ENCODE measurements around the gene CATSPERZ.

CATSPERZ gene, protein sequence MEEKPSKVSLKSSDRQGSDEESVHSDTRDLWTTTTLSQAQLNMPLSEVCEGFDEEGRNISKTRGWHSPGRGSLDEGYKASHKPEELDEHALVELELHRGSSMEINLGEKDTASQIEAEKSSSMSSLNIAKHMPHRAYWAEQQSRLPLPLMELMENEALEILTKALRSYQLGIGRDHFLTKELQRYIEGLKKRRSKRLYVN

GRCh38 chr11:64299847-64300648 lies at the start of gene CATSPERZ:
CATSPERZ (plus strand) TSS chr11:64300358; CDS start chr11:64300411, 53 bp downstream.
- no peak for DNase-seq (ENCODE audit: low spot score)

DNA sequence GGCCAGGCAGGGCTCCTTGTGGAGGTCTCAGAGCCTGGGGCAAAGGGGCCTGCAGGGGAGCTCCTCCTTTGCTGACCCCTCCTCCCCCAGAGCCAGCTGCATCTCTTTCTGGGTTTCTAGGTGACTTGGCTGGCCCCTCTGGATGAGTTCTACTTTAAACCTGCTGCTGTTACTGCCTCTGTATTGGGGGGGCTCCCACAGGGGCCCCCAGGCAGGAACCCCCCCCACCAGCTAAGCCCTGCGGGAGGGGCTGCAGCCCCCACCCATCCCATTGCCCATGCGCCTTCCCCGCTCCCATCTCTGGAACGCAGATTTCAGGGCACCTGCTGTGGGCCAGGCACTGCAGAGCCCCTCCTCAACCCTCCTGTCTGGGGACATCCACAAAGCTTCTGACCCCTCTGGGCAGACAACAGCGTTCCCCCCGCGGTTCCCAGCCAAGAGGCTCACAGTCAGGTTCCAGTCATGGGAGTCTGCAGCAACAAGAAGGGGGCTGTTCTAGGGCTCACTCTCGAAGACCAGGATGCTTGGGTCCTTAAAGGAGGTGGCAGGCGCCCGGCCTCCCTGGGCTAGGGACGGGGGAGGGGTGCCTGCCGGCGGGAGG lies 49.6 kb upstream of the CATSPERZ start:
- DNase-seq (ENCODE audit: low spot score), result no peak

DNA sequence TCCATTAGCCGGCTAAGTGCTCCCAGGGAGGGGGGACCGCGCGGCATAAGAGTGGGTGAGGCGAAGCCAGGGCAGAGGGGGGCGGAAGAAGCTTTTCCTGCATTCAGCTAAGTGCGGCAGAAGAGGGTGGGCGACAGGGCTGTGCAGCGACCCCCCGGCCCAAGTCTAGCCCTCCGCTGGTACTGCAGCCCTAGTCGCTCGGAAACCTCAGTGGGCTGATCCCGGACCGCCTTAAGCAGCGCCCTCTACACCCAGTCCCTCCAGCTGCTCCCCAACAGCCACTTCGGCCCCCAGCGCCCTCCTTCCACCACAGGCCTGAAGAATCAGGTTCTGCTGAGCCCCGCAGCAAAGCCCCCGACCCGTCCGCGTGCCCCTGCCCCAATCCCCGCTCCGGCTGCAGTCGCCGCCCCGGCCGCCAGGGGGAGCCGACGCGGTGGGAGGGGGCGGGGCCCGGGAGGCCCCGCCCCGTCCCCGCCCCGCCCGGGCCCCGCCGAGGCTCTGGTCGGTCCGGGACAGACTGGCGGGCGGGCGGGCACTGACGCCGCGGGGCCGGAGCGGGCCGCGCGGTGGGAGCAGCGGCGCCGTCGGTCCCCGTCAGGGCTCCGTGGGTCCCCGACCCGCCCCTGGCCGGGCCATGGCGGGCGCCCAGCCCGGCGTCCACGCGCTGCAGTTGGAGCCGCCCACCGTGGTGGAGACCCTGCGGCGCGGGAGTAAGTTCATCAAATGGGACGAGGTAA lies 49.0 kb upstream of the CATSPERZ start, which contains the start of gene PLCB3:
PLCB3 (plus strand) TSS at position 515 of the 737 bp plus-strand sequence; CDS start at position 635, 120 bp downstream.
- DNase-seq (ENCODE audit: low spot score), result peak; percentile 66

- DNase-seq (ENCODE audit: low spot score), result no peak
Measured at GRCh38 chr11:64251753-64252002, 48.5 kb upstream of the CATSPERZ start.

DNA sequence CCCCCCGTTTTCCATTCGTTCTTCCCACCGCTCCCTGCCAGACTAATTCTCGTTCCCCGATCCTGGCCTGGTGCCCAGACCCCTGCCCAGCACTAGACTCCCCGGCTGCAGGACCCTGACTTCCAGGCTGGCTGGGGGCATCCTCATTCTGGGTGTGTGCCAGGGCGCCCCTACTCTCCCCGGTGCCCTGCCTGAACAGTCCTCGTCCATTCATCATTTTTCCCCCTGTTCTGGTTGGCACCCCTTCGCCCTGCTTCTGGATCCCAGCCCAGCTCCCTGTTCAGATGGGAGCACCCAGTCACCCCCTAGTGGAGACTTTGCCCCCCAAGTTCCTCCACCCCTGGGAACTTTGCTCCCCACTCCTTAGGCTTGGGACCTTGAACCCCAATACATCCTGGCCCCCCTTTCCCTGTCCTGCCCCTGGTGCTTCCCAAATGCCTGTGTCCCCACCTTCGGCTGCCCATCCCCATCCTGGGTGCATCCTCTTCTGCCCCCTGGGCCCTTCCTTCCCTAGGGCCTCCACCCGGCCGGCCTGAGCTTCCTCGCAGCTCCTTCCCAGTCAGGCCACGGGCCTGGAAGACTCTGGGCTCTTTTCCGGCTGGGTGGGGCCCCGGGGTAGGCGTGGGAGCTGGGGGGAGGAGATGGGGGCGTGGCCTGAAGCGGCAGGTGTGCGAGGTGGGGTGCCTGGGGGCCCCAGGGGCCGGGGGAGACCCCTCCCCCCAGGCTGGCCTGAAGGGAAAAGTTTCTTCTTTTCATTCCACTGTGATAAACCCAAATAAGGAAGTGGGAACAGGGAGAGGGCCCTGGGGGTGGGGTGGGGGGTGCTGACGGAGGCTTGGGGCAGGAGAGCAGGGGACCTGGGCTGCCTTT lies 47.9 kb upstream of the CATSPERZ start:
- DNase-seq (ENCODE audit: low spot score), result peak; percentile 63

- no peak for DNase-seq (ENCODE audit: low spot score)
Measured at GRCh38 chr11:64253043-64253442, 47.1 kb upstream of the CATSPERZ start.

DNA sequence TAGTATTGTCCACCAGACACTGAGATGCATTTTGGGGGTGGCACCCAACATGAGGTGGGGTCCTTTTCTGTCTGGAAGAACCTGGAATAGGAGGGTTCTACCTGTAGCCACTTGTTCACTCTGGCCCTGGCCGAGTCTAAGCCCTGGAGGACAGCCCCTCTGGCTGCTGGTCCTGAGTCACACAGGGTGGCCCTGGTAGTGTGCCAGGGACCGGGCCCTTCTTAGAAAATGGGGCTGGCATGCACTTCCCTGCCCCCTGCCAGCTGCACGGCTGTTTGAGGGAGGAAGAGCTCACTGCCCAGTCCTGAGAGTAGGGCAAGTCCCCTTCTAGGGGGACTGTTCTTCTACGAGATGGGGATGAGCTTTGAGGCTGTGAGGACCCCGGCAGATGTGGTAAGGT lies 46.7 kb upstream of the CATSPERZ start:
- peak; percentile 71 for DNase-seq (ENCODE audit: low spot score)

GRCh38 chr11:64254326-64254725 lies 45.8 kb upstream of the CATSPERZ start:
- no peak for DNase-seq (ENCODE audit: low spot score)

GRCh38 chr11:64255135-64256128 lies 44.7 kb upstream of the CATSPERZ start:
- no peak for DNase-seq (ENCODE audit: low spot score)

DNA sequence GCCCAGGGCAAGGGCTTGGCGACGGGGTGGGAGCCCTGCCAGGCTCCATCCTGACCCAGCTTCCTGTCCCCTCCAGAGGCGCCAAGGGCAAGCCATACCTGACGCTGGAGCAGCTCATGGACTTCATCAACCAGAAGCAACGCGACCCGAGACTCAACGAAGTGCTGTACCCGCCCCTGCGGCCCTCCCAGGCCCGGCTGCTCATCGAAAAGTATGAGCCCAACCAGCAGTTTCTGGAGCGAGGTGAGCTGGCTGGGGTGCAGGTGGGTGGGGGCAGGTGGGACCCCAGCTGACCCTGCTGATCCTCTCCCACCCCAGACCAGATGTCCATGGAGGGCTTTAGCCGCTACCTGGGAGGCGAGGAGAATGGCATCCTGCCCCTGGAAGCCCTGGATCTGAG lies 43.9 kb upstream of the CATSPERZ start:
- no peak for DNase-seq (ENCODE audit: low spot score)

GRCh38 chr11:64258356-64258755 lies 41.8 kb upstream of the CATSPERZ start:
- no peak for DNase-seq (ENCODE audit: low spot score)

DNA sequence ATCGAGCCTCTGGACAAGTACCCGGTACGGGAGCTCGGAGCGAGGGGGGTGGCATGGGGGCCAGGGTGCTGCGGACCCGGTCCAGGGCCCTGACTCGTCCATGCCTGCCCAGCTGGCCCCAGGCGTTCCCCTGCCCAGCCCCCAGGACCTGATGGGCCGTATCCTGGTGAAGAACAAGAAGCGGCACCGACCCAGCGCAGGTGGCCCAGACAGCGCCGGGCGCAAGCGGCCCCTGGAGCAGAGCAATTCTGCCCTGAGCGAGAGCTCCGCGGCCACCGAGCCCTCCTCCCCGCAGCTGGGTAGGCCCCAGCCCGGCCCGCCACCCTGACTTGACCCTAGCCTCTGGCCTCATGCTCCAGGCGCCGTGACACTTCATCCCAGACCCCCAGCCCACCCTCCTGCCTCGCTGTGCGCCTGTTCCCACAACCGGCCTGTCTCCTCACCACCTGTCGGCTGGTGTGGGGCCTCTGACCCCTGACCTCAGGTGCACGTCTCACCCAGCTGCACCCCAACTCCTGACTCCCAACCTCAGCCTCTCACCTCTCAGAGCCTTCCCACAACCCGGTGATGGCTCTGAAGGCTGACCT lies 41.1 kb upstream of the CATSPERZ start:
- DNase-seq (ENCODE audit: low spot score), result no peak

- no peak for DNase-seq (ENCODE audit: low spot score)
Measured at GRCh38 chr11:64259533-64260067, 40.6 kb upstream of the CATSPERZ start.

DNA sequence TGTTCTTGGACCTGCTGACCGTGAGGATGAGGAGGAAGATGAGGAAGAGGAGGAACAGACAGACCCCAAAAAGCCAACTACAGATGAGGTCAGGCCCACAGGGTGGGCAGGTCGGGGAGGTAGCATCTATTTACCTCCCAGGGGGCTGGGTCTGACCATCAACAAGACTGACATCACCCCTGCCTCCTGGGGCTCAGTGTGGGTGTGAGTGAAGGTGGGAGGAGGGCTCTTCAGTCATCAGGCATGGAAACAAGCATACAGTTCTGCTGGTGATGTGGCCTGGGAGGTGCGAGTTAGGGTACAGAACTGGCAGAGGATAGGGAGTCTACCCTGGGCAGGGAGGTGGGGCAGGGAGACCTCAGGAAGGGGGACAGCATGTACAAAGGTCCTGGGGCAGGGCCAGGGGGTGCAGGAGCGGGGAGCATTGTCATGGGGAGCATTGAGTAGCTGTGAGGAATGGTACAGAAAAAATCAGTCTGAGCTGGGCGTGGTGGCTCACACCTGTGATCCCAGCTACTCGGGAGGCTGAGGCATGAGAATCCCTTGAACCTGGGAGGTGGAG lies 39.9 kb upstream of the CATSPERZ start:
- DNase-seq (ENCODE audit: low spot score), result no peak

GRCh38 chr11:64261556-64262080 lies 38.5 kb upstream of the CATSPERZ start:
- DNase-seq (ENCODE audit: low spot score), result no peak

- no peak for DNase-seq (ENCODE audit: low spot score)
Measured at GRCh38 chr11:64262271-64263002, 37.7 kb upstream of the CATSPERZ start.

- DNase-seq (ENCODE audit: low spot score), result no peak
Measured at GRCh38 chr11:64263021-64263946, 36.9 kb upstream of the CATSPERZ start.

Measured in hematopoietic multipotent progenitor cell treated with erythropoietin and hydrocortisone succinate and interleukin-3 and kit ligand, for 15 days (in vitro differentiated cells).